Measurements from ENCODE around the gene ENHO. TPM values are rescaled to one million over a fixed set of nuclear protein-coding genes. Genes with fewer than 3 reads are reported as not detected.

Gene ENHO
- total and polyA plus RNA-seq, 10 of the 15 experiments (the other 5 are each of a cell fraction or from before 2014, with no cell fraction given), result not detected

Small RNA genes within 50 kb of the gene (small RNA-seq; reads per million reads assigned to genes)
- not detected for gene RN7SKP24

Other genes with a start within 250 kb of the ENHO start
Only the 7 nearest of the 15 such genes appear.
- 0.65 and 0.85 TPM in 2 replicates for gene FAM219A, start 64.4 kb downstream of the ENHO start, total RNA-seq (2014; rRNA removed)
- gene FAM219A, start 64.4 kb downstream of the ENHO start, total RNA-seq (2014; rRNA removed; fragmentation: Illumina TruSeq; extraction: Trizol), result 0.51 and 0.58 TPM in 2 replicates
- gene FAM219A, start 64.4 kb downstream of the ENHO start, total RNA-seq (2021), result 1.8 and 2.0 TPM in 2 replicates
- 0.29 and 0.60 TPM in 2 replicates for gene FAM219A, start 64.4 kb downstream of the ENHO start, polyA plus RNA-seq (2011; rRNA removed)
- gene FAM219A, start 64.4 kb downstream of the ENHO start, polyA plus RNA-seq (2014; fragmentation: Illumina TruSeq; extraction: Trizol), result 0.76 and 0.96 TPM in 2 replicates
- under 1 TPM; 0.11 to 0.20 TPM for gene FAM219A, start 64.4 kb downstream of the ENHO start, polyA plus RNA-seq (2014; fragmentation: Nextera tagmentation; extraction: Ambion mirVana)
- gene FAM219A, start 64.4 kb downstream of the ENHO start, polyA plus RNA-seq (2014; rRNA removed), result 1.3 TPM in 2 replicates
- gene FAM219A, start 64.4 kb downstream of the ENHO start, polyA plus RNA-seq (2016; fragmentation: Nextera tagmentation; extraction: Ambion mirVana), result under 1 TPM; 0.21 to 0.82 TPM
- not detected in 2 replicates for gene DNAI1, start 64.2 kb downstream of the ENHO start, total RNA-seq (2014; rRNA removed)
- gene DNAI1, start 64.2 kb downstream of the ENHO start, total RNA-seq (2014; rRNA removed; fragmentation: Illumina TruSeq; extraction: Trizol), result not detected in 2 replicates
- not detected in 2 replicates for gene DNAI1, start 64.2 kb downstream of the ENHO start, total RNA-seq (2021)
- not detected in 2 replicates for gene DNAI1, start 64.2 kb downstream of the ENHO start, polyA plus RNA-seq (2011; rRNA removed)
- gene DNAI1, start 64.2 kb downstream of the ENHO start, polyA plus RNA-seq (2014; fragmentation: Illumina TruSeq; extraction: Trizol), result not detected in 2 replicates
- gene DNAI1, start 64.2 kb downstream of the ENHO start, polyA plus RNA-seq (2014; fragmentation: Nextera tagmentation; extraction: Ambion mirVana), result not detected
- gene DNAI1, start 64.2 kb downstream of the ENHO start, polyA plus RNA-seq (2014; rRNA removed), result not detected in 2 replicates
- not detected for gene DNAI1, start 64.2 kb downstream of the ENHO start, polyA plus RNA-seq (2016; fragmentation: Nextera tagmentation; extraction: Ambion mirVana)
- not detected in 2 replicates for gene CNTFR, start 66.7 kb upstream of the ENHO start, total RNA-seq (2014; rRNA removed)
- gene CNTFR, start 66.7 kb upstream of the ENHO start, total RNA-seq (2014; rRNA removed; fragmentation: Illumina TruSeq; extraction: Trizol), result not detected in 2 replicates
- gene CNTFR, start 66.7 kb upstream of the ENHO start, total RNA-seq (2021), result not detected in 2 replicates
- not detected in 2 replicates for gene CNTFR, start 66.7 kb upstream of the ENHO start, polyA plus RNA-seq (2011; rRNA removed)
- not detected in 2 replicates for gene CNTFR, start 66.7 kb upstream of the ENHO start, polyA plus RNA-seq (2014; fragmentation: Illumina TruSeq; extraction: Trizol)
- gene CNTFR, start 66.7 kb upstream of the ENHO start, polyA plus RNA-seq (2014; fragmentation: Nextera tagmentation; extraction: Ambion mirVana), result not detected
- gene CNTFR, start 66.7 kb upstream of the ENHO start, polyA plus RNA-seq (2014; rRNA removed), result not detected in 2 replicates
- not detected for gene CNTFR, start 66.7 kb upstream of the ENHO start, polyA plus RNA-seq (2016; fragmentation: Nextera tagmentation; extraction: Ambion mirVana)
- gene RPP25L, start 89.1 kb upstream of the ENHO start, total RNA-seq (2014; rRNA removed), result 28.0 and 30.2 TPM in 2 replicates
- 14.0 and 14.3 TPM in 2 replicates for gene RPP25L, start 89.1 kb upstream of the ENHO start, total RNA-seq (2014; rRNA removed; fragmentation: Illumina TruSeq; extraction: Trizol)
- gene RPP25L, start 89.1 kb upstream of the ENHO start, total RNA-seq (2021), result 18.4 and 19.0 TPM in 2 replicates
- gene RPP25L, start 89.1 kb upstream of the ENHO start, polyA plus RNA-seq (2011; rRNA removed), result 7.8 and 12.9 TPM in 2 replicates
- 2.9 and 8.5 TPM in 2 replicates for gene RPP25L, start 89.1 kb upstream of the ENHO start, polyA plus RNA-seq (2014; fragmentation: Illumina TruSeq; extraction: Trizol)
- 10 to 100 TPM in 1 of 2 experiments, 1 to 10 TPM in 1; 7.7 to 14.7 TPM for gene RPP25L, start 89.1 kb upstream of the ENHO start, polyA plus RNA-seq (2014; fragmentation: Nextera tagmentation; extraction: Ambion mirVana)
- gene RPP25L, start 89.1 kb upstream of the ENHO start, polyA plus RNA-seq (2014; rRNA removed), result 26.6 and 36.3 TPM in 2 replicates
- gene RPP25L, start 89.1 kb upstream of the ENHO start, polyA plus RNA-seq (2016; fragmentation: Nextera tagmentation; extraction: Ambion mirVana), result 10 to 100 TPM; 26.1 to 26.2 TPM
- gene DCTN3, start 97.5 kb upstream of the ENHO start, total RNA-seq (2014; rRNA removed), result 87.3 and 103 TPM in 2 replicates
- 43.2 and 45.6 TPM in 2 replicates for gene DCTN3, start 97.5 kb upstream of the ENHO start, total RNA-seq (2014; rRNA removed; fragmentation: Illumina TruSeq; extraction: Trizol)
- gene DCTN3, start 97.5 kb upstream of the ENHO start, total RNA-seq (2021), result 74.6 and 79.1 TPM in 2 replicates
- 56.5 and 75.6 TPM in 2 replicates for gene DCTN3, start 97.5 kb upstream of the ENHO start, polyA plus RNA-seq (2011; rRNA removed)
- gene DCTN3, start 97.5 kb upstream of the ENHO start, polyA plus RNA-seq (2014; fragmentation: Illumina TruSeq; extraction: Trizol), result 26.9 and 57.8 TPM in 2 replicates
- gene DCTN3, start 97.5 kb upstream of the ENHO start, polyA plus RNA-seq (2014; fragmentation: Nextera tagmentation; extraction: Ambion mirVana), result 10 to 100 TPM; 19.0 to 52.0 TPM
- gene DCTN3, start 97.5 kb upstream of the ENHO start, polyA plus RNA-seq (2014; rRNA removed), result 66.7 and 68.0 TPM in 2 replicates
- 100 to 1,000 TPM; 101 to 120 TPM for gene DCTN3, start 97.5 kb upstream of the ENHO start, polyA plus RNA-seq (2016; fragmentation: Nextera tagmentation; extraction: Ambion mirVana)
- not detected in 2 replicates for gene ARID3C, start 106.1 kb upstream of the ENHO start, total RNA-seq (2014; rRNA removed)
- gene ARID3C, start 106.1 kb upstream of the ENHO start, total RNA-seq (2014; rRNA removed; fragmentation: Illumina TruSeq; extraction: Trizol), result not detected in 2 replicates
- gene ARID3C, start 106.1 kb upstream of the ENHO start, total RNA-seq (2021), result 0.24 TPM in 1 of 2 replicates, not detected in the other
- not detected in 2 replicates for gene ARID3C, start 106.1 kb upstream of the ENHO start, polyA plus RNA-seq (2011; rRNA removed)
- gene ARID3C, start 106.1 kb upstream of the ENHO start, polyA plus RNA-seq (2014; fragmentation: Illumina TruSeq; extraction: Trizol), result not detected in 2 replicates
- not detected for gene ARID3C, start 106.1 kb upstream of the ENHO start, polyA plus RNA-seq (2014; fragmentation: Nextera tagmentation; extraction: Ambion mirVana)
- not detected in 2 replicates for gene ARID3C, start 106.1 kb upstream of the ENHO start, polyA plus RNA-seq (2014; rRNA removed)
- gene ARID3C, start 106.1 kb upstream of the ENHO start, polyA plus RNA-seq (2016; fragmentation: Nextera tagmentation; extraction: Ambion mirVana), result not detected
- 65.4 and 77.9 TPM in 2 replicates for gene SIGMAR1, start 114.8 kb upstream of the ENHO start, total RNA-seq (2014; rRNA removed)
- 38.6 and 44.3 TPM in 2 replicates for gene SIGMAR1, start 114.8 kb upstream of the ENHO start, total RNA-seq (2014; rRNA removed; fragmentation: Illumina TruSeq; extraction: Trizol)
- gene SIGMAR1, start 114.8 kb upstream of the ENHO start, total RNA-seq (2021), result 61.5 and 63.0 TPM in 2 replicates
- gene SIGMAR1, start 114.8 kb upstream of the ENHO start, polyA plus RNA-seq (2011; rRNA removed), result 7.6 and 12.9 TPM in 2 replicates
- gene SIGMAR1, start 114.8 kb upstream of the ENHO start, polyA plus RNA-seq (2014; fragmentation: Illumina TruSeq; extraction: Trizol), result 64.7 and 76.0 TPM in 2 replicates
- 10 to 100 TPM in 1 of 2 experiments, 1 to 10 TPM in 1; 7.1 to 19.6 TPM for gene SIGMAR1, start 114.8 kb upstream of the ENHO start, polyA plus RNA-seq (2014; fragmentation: Nextera tagmentation; extraction: Ambion mirVana)
- 81.4 and 82.9 TPM in 2 replicates for gene SIGMAR1, start 114.8 kb upstream of the ENHO start, polyA plus RNA-seq (2014; rRNA removed)
- 100 to 1,000 TPM; 110 to 133 TPM for gene SIGMAR1, start 114.8 kb upstream of the ENHO start, polyA plus RNA-seq (2016; fragmentation: Nextera tagmentation; extraction: Ambion mirVana)

Data from GM12878 (cell line).